ENCODE data around the gene CREM.

CREM gene

GRCh38 chr10:35192645-35193249 is 66.1 kb downstream of the CREM start:
- no peak overlapping the region for H3K27ac ChIP-seq (ENCODE audit: poor library complexity, severe bottlenecking)
- H3K4me1 ChIP-seq (ENCODE audit: insufficient read depth, poor library complexity, severe bottlenecking) = peaks cover 10% of the 10 kb centered on the region
- H3K36me3 ChIP-seq (ENCODE audit: low read depth) = no peaks in the 10 kb centered on the region
- ATAC-seq (ENCODE audit: low read depth) = no peak
- TF ChIP-seq, protein P1, sequence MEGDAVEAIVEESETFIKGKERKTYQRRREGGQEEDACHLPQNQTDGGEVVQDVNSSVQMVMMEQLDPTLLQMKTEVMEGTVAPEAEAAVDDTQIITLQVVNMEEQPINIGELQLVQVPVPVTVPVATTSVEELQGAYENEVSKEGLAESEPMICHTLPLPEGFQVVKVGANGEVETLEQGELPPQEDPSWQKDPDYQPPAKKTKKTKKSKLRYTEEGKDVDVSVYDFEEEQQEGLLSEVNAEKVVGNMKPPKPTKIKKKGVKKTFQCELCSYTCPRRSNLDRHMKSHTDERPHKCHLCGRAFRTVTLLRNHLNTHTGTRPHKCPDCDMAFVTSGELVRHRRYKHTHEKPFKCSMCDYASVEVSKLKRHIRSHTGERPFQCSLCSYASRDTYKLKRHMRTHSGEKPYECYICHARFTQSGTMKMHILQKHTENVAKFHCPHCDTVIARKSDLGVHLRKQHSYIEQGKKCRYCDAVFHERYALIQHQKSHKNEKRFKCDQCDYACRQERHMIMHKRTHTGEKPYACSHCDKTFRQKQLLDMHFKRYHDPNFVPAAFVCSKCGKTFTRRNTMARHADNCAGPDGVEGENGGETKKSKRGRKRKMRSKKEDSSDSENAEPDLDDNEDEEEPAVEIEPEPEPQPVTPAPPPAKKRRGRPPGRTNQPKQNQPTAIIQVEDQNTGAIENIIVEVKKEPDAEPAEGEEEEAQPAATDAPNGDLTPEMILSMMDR (IDR thresholded peaks at IDR 0.05; ENCODE audit: poor library complexity, severe bottlenecking) = no peak
- DNase-seq (ENCODE audit: low spot score) = no peak
- no peaks in the 10 kb centered on the region for H3K9me3 ChIP-seq (ENCODE audit: severe bottlenecking)
- no peak overlapping the region for H3K4me3 ChIP-seq (ENCODE audit: severe bottlenecking)
- H3K27me3 ChIP-seq (ENCODE audit: insufficient read depth, poor library complexity, severe bottlenecking) = no peaks in the 10 kb centered on the region

GRCh38 chr10:35194471-35194870 is 67.8 kb downstream of the CREM start:
- Histone ChIP-seq H3K9me3 (ENCODE audit: severe bottlenecking) (no peaks in the 10 kb centered on the region), H3K4me3 (ENCODE audit: severe bottlenecking) (no peak overlapping the region), H3K27ac (ENCODE audit: poor library complexity, severe bottlenecking) (peak overlapping the region; percentile 84), H3K4me1 (ENCODE audit: insufficient read depth, poor library complexity, severe bottlenecking) (peaks cover 10% of the 10 kb centered on the region), H3K27me3 (ENCODE audit: insufficient read depth, poor library complexity, severe bottlenecking) (no peaks in the 10 kb centered on the region), H3K36me3 (ENCODE audit: low read depth) (no peaks in the 10 kb centered on the region)
- no peak for ATAC-seq (ENCODE audit: low read depth)
- TF ChIP-seq, protein P1 (IDR thresholded peaks at IDR 0.05; ENCODE audit: poor library complexity, severe bottlenecking) = no peak
- no peak for DNase-seq (ENCODE audit: low spot score)

DNA sequence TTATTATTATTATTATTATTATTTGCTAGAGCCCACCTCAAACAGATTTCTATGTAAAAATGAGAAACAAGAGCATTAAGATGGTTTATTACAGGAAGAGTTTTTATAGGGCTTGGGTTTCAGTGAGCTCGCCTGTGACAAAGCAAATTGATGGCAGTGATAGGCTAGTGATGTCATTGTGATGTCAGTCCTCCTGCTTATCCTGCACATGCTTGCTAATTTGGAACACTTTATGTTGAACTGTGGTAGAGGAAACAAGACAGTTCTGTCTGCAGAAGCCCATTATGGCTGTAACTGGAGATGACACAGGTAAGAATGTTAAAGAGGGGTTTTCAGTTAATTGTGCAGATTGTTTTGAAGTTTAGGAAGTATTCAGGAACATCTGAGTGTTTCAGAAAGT is 68.3 kb downstream of the CREM start:
- Histone ChIP-seq H3K9me3 (ENCODE audit: severe bottlenecking) (no peaks in the 10 kb centered on the region), H3K27ac (ENCODE audit: poor library complexity, severe bottlenecking) (peak overlapping the region; percentile 84), H3K27me3 (ENCODE audit: insufficient read depth, poor library complexity, severe bottlenecking) (no peaks in the 10 kb centered on the region), H3K36me3 (ENCODE audit: low read depth) (no peaks in the 10 kb centered on the region), H3K4me3 (ENCODE audit: severe bottlenecking) (no peak overlapping the region), H3K4me1 (ENCODE audit: insufficient read depth, poor library complexity, severe bottlenecking) (peaks cover 10% of the 10 kb centered on the region)
- ATAC-seq (ENCODE audit: low read depth) = no peak
- no peak for DNase-seq (ENCODE audit: low spot score)
- TF ChIP-seq, protein P1 (IDR thresholded peaks at IDR 0.05; ENCODE audit: poor library complexity, severe bottlenecking) = no peak

DNA sequence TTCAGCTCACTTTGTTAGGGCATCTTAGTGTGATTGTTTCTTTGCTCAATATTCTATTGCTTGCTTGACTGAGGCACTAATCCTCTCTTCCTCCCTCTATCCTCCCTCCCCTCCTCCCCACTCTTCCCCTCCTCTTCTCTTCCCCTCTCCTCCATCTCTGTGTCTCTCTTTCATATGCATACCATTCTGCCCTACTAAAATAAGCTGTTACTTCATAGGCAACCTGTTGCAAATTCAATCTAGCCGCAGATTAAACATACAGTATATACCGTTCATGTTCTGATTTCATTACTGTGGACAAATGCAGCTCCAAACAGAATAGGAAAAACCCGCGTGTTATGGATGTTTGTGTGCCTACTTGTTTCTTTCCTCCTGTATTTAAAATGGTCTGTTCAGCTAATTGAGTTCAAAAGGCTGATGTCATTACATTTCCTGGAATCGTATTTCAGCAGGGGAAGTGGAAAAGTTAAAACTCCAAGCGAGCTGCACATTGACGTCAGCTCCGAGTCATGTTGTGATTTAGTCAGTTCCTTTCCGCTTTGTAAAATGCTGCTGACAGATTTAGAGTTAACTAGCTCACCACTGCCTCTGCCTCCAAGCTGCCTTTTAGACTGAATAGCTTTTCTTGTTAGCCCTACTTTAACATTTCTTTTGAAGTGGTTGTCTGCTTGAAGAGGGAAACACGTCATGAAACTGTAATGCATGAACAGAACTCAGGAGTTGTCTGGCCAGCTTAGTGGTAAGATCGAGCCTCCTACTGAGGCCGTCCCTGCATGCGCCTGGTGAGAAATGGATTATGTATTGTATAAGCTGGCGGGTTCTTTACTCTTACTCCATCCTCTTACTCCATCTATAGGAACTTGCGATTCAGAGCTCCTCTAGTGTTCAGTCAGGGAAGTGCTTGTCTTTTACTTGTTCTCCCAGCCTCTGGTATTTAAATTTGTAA is 69.0 kb downstream of the CREM start:
- Histone ChIP-seq H3K36me3 (ENCODE audit: low read depth) (no peaks in the 10 kb centered on the region), H3K27me3 (ENCODE audit: insufficient read depth, poor library complexity, severe bottlenecking) (no peaks in the 10 kb centered on the region), H3K9me3 (ENCODE audit: severe bottlenecking) (no peaks in the 10 kb centered on the region), H3K4me1 (ENCODE audit: insufficient read depth, poor library complexity, severe bottlenecking) (peaks cover 10% of the 10 kb centered on the region), H3K27ac (ENCODE audit: poor library complexity, severe bottlenecking) (peak overlapping the region; percentile 84), H3K4me3 (ENCODE audit: severe bottlenecking) (peak overlapping the region; percentile 22)
- DNase-seq (ENCODE audit: low spot score) = no peak
- ATAC-seq (ENCODE audit: low read depth) = peak; percentile 92
- TF ChIP-seq, protein P1 (IDR thresholded peaks at IDR 0.05; ENCODE audit: poor library complexity, severe bottlenecking) = peak; percentile 90

All from RWPE2 (cell line).